NCI-H345 treated with DMSO at 0.1 percent for 48 hours (cell line): ENCODE data around the gene TGOLN2.
"Not testable (repeated sequence)": the region's sequence is repeated elsewhere in the genome, so short reads cannot be mapped to it uniquely, and the experiment has no call there.

Source experiments
- DNase-seq: peaks from one replicate; lab custom pipeline; 2025; ENCODE audit not compliant: unreplicated experiment; lab: John Stamatoyannopoulos, UW

TGOLN2 gene

DNA sequence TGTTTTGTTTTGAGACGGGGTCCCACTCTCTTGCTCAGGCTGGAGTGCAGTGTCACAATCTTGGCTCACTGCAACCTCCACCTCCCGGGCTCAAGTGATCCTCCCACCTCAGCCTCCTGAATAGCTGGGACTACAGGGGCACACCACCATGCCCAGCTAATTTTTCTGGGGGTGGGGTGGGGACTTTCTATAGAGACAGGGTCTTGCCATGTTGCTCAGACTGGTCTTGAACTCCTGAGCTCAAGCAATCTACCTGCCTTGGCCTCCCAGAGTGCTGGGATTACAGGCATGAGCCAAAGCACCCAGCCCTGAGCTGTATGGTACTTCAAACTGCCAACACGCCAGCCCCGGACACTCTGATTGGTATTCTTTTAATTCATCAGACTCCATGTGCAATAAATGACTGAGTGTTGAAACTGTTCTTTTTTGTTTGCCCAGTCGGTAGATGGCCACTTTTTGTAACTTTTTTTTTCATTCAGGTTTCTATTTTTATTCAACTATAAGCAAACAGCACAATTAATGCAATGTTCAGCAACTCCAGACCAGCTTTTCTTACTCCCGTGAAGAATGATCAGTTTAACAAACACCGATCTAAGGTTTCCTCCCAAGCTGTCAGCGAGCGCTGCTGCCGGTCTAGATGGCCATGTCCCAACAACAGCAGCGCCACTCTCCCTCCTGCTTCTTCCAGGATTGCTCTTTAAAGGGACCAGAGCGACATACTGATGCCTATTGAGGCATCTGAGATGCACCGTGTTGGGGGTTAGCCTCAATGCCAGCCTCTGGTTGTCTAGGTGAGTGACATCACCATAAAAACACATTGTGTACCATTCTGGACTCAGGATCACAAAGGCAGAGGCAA lies 12.5 kb upstream of the TGOLN2 start:
- no peak for DNase-seq

DNA sequence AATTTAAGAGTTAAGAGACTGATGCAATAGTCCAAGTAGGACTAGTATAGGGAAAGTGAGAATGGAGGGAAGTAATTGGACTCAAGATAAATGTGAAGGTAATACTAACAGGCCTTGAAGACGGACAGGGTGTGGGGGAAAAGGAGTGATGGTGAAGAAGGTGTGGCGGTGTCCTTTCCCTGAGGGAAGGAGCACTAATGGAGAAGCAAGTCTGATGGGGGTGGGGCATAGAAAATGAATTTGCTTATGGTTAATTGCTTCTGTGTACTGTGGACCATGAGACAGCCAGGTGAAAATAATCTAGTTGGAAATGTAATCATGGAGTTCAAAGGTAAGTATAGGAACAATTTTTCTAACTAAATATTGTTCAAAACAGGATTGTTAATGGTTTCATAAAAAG lies 7.1 kb upstream of the TGOLN2 start:
- DNase-seq = no peak

DNA sequence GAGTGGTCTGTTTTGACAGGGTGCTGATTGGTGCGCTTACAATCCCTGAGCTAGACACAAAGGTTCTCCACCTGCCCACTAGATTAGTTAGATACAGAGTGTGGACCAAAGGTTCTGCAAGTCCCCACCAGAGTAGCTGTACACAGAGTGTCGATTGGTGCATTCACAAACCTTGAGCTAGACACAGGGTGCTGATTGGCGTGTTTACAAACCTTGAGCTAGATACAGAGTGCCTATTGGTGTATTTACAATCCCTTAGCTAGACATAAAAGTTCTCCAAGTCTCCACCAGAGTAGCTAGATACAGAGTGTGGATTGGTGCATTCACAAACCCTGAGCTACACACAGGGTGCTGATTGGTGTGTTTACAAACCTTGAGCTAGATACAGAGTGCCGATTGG lies 6.1 kb upstream of the TGOLN2 start:
- DNase-seq = not testable (repeated sequence)

DNA sequence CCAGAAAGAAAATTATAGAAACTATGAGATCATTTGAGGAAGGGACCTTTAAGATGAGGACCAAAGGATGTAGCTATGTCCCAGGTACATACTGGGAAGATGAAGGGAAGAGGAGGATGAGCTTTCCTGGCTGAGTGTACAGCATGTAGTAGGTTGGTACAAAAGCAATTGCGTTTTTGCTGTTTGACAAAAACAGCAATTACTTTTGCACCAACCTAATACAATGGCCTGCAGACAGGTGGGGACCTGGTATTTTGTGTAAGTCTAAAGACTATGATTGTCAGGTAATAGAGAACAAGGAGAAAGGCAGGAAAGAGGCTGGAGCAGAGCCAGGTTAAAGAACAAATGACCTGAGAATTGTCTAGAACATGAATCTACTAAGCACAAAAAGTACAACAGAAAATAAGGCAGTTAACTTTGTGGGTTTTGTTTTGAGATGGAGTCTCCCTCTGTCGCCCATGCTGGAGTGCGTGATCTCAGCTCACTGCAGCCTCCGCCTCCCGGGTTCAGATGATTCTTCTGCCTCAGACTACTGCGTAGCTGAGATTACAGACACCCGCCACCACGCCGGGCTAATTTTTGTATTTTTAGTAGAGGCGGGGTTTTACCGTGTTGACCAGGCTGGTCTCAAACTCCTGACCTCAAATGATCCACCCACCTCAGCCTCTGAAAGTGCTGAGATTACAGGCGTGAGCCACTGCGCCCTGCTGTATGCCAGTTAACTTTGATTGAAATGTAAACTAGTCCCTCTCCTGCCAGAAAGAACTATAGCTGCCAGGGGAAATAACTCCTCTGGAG lies 3.2 kb upstream of the TGOLN2 start:
- DNase-seq = no peak

DNA sequence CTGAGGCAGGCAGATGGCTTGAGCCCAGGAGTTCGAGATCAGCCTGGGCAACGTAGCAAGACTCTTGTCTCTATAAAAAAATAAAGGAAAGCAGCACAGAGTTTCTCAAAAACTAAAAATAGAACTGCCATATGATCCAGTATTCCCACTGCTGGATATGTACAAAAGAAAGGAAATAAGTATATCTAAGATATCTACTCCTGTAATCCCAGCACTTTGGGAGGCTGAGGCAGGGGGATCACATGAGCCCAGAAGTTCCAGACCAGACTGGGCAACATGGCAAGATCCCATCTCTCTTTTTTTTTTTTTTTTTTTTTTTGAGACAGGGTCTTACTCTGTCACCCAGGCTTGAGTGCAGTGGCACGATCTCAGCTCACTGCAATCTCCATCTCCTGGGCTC lies 1.9 kb upstream of the TGOLN2 start:
- DNase-seq = not testable (repeated sequence)

DNA sequence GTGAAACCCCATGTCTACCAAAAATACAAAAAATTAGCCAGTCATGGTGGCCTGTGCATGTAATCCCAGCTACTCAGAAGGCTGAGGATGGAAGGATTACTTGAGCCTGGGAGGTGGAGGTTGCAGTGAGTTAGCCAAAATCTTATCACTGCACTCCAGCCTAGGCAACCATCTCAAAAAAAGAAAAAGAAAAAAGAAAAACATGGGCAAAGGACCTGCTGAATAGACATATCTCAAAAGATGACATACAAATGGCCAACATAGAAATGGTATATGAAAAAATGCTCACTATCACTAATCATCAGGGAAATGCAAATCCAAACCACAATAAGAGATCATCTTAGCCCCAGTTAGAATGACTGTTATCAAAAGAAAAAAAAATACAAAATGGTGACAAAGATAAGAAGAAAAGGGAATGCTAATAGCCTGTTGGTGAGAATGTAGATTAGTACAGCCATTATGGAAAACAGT lies 1.4 kb upstream of the TGOLN2 start:
- DNase-seq = no peak

DNA sequence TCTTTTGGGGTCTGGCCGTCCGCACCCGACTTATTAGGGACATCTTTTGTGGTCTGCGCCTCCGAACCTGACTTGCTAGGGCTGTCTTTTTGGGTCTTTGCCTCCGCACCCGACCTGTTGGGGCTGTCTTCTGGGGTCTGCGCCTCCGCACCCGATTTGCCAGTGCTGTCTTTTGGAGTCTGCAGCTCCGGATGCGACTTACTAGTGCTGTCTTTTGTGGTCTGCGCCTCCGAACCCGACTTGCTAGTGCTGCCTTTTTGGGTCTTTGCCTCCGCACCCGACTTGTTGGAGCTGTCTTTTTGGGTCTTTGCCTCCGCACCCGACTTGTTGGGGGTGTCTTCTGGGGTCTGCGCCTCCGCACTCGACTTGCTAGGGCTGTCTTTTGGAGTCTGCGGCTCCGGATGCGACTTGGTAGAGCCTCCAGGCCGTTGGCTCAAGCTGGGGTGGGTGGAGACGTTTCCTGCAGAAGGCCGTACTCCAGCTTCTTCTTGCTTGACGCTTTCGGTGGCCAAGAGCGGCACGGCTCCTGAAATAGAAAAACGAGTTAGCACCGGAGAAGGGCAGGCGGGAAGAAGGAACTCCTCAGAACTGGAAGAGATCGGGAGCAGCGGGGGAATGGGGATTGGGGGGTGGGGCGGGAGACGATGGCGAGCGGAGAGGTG lies 498 bp downstream of the TGOLN2 start:
- DNase-seq = no peak

DNA sequence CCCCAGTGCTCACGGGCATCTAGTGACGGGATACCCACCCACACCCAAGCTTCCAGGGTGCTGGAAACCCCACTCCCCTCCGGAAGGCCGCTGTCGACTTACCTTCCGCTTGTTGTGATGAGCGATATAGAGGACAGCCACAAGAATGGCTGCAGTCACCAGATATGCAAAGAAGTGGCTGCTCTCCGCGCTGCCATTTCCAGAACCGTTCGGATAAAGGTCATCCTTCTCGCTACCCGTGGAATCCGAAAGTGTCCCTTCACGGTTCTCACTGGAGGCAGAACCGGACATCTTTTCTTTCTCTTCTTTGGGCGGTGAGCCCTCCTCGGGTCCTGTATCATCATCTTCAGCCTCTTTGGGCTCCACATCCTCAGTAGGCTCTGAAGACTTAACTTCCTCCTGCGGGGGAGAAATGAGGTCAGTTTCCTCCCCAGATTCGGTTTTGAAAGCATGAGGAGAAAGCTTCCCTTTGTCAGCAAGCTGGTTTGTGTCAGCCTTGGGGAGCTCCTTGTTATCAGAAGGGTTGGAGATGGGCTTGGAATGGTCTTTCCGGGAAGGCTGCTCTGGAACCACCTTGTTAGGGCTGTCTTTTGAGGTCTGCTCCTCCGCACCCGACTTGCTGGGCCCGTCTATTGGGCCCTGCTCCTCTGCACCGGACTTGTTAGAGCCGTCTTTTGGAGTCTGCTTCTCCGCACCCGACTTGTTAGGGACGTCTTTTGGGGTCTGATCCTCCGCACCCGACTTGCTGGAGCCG lies 1.2 kb downstream of the TGOLN2 start:
- no peak for DNase-seq

DNA sequence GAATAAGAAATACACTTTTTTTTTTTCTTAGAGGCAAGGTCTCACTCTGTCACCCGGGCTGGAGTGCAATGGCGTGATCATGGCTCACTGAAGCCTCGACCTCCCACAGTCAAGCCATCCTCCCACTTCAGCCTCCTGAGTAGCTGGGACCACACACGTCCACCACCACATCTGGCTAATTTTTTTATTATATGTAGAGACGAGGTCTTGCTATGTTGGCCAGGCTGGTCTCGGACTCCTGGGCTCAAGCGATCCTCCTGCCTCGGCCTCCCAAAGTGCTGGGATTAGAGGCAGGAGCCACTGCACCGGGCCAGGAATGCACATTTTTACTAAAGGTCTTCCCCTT lies 2.4 kb downstream of the TGOLN2 start:
- DNase-seq = no peak

DNA sequence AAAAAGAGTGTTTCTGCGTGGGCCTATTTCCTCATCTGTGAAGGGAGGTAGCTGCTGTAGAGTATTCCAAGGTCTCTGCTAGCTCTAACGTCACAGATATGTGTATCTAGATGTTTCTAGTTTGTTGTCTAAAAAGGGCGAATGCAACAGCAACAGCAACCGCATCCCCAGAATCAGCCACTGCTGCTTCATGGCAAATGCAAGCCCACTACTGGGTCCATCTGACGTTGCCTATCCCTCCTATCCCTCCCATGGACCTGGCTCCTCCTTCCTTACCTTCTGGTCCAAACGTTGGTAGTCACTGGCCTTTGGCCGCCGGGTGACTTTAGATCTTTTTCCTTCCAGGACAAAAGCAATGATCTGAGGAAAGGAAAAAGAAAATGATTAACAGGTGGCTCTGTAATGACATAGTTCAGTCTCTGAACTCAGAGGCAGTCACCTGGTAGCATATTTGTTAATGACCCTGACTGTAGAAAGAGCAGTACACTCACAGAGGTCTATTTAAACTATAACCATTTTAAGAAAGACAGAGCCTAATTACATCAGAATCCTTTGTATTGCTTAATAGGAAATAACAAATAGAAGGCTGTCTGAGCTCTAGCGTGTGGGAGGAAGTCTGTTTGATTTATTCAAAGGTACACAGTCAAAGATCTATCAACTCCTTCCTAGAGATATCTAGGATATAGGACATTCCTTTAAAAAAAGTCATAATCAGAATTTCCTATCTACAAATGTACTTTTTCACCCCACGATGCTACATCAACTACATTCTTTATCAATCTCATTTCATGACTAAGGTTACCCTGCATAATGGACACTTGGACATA lies 2.9 kb downstream of the TGOLN2 start:
- no peak for DNase-seq

DNA sequence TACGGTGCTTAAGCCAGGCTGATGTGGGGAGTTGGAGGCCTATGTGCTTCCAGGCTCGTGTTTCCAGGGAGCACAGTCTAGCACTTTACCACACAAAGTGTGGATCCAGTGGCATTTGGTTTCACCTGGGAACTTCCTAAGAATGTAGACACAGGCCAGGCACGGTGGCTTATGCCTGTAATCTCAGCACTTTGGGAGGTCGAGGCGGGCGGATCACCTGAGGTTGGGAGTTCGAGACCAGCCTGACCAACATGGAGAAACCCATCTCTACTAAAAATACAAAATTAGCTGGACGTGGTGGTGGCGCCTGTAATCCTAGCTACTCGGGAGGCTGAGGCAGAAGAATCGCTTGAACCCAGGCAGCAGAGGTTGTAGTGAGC lies 3.8 kb downstream of the TGOLN2 start:
- DNase-seq = not testable (repeated sequence)

DNA sequence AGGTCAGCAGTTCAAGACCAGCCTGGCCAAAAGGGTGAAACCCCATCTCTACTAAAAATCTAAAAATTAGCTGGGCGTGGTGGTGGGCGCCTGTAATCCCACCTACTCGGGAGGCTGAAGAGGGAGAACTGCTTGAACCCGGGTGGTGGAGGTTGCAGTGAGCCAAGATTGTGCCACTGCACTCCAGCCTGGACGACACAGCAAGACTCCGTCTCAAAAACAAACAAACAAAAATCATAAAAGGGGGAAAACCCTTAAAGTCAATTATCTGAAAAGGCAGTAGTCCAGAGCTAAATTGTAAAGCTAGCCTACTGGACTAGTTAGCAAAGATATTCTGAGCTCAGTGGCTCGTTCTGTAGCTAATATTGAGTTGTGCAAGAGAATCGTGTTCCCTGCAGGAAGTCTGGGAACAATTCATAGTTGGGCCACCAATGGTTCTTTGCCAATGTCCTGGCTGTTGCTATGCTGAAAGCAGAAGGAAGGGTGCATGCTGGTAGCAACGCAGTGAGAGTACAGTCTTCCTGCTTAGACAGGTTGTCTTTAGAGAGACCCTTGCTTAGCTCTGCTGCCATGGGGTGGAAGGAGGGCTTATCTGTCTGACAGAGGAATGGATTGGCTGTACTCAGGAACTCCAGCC lies 4.3 kb downstream of the TGOLN2 start:
- no peak for DNase-seq

DNA sequence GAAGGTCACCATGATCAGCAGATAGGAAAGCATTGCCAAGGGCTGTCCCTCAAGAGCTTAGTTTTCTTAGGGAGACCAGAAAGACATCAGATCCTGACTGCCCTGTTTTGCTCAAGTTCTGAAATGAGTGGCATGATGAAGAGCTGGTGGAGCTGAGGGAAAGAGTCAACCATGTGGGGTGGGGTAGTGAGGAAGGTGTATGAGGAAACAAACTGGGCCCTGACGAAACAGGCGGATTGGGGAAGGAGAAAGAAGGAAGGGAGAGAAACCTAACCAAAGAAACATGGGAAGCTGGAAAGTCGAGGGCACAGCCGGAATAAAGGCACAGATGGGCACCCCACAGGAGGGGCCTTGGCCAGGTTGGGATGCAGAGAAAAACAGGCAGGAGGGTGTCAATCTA lies 8.0 kb downstream of the TGOLN2 start:
- DNase-seq = no peak

DNA sequence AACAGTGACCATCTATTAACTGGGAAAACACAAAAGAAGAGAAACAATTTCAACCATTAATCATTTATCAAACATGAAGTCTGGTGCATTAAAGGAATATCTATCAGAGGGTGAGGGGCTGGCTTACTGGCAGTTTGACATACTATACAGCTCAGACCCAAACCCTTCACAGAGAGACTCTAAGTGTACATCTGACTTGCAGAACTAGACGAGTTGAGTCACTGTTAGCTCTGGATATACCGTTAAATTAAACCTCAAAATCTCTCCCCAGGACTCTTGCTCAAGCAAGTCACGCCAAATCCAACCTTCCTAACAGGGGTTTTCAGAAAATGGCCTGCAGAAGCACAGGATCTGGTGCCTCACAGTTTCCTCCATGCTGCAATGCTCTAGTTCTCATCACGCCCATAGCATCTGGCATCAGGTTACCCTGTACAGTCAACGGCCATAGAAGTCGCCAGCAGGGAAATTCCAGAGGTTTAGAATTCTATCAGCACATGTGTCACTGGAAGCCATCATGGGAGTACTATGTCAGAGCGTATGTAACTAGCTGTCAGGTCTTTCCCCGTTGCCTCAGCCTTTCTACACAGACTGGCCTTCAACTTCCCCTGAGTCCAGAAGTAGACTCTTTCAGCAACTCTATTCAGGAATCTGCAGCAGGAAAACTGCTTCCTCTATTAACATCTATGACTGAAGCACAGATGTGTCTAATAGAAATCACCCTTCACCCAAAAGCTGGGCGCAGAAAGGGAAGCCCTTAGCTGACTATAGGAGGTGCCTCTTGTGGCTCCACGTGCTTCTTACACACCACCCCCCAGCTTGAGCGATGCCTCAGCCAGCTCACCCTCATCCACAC lies 9.3 kb downstream of the TGOLN2 start:
- no peak for DNase-seq

DNA sequence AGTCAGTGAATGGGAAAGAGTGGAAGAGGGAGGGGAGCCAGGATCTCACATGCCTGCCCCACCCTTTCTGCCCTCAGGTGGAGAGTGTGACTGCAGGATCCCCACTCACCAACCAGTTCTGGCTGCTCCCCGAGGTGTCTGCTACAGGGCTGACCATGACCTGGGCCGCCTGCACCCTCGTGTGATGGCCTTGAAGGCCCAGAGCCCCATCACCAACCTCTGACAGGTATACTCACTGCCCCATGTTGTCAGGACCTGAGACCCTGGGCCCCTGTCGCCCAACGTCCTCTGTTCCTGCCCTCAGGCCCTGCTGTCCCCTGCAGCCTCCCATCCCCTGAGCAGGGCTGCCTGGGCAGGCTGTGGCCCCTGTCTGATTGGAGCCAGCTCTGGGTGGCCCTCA lies 11.9 kb downstream of the TGOLN2 start:
- not testable (repeated sequence) for DNase-seq

DNA sequence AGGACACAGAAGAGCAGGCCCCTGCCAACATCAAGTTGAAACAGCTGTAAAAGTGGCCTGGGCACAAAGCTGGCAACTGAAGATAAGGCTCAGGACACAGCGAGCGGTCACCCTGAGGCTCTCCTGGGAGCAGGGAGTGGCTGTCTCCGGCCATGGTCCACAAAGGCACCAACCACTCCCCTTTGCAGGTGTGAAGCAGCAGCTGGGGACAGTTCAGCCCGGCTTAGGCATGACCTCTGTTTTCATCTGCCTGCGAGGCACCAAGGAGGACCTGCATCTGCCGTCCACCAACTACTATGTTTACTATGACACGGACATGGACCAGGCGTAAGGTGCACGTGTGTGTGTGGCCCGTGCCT lies 12.9 kb downstream of the TGOLN2 start:
- DNase-seq = no peak

DNA sequence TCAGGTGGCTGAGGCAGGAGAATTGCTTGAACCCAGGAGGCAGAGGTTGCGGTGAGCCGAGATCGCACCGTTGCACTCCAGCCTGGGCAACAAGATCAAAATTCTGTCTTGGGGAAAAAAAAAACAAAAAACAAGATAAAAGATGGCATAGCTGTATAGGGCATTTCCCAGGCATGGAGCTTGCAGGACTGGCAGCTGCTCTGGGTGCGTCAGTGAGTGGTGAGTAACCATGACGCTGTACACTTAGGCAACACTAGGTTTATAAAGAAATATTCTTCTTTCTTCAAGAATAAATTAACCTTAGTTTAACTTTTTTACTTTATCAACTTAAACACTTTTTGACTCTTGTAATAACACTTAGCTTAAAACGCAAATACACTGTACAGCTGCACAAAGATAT lies 15.4 kb downstream of the TGOLN2 start:
- no peak for DNase-seq

DNA sequence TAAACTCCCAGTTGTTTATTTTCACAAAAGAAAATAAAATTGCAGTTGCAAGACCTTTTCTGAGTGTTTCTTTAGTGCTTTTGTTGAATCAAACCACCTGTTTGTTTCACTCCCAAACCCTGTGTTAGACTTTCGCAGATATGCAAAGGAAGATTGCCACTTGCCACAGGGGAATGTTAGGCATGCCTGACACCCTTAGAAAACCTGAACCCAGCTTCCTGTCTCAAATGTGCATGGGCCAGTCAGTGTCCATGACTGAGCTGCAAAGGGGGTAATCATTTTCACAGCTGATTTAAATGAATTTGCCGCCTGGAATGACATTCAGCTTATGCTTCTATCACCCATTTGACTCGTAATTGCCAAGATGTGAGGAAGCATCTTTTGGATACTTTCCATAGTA lies 17.5 kb downstream of the TGOLN2 start:
- no peak for DNase-seq
